WTC11 (cell line): ENCODE data around the gene STH. TPM values are rescaled to one million over a fixed set of nuclear protein-coding genes. Genes with fewer than 3 reads are reported as not detected.

Experiments used
- ATAC-seq: fragments of 200-7000 bp; cut with Tn5 transposase; 2 replicates; pipeline ENCODE4 v1.10.0; 2021; ENCODE audit warnings: mild to moderate bottlenecking, moderate library complexity
- CTCF ChIA-PET: fragments of 300-600 bp; sonication (Branson Sonifier 250); formaldehyde crosslinking; loops from one replicate; lab custom pipeline; 2021; ENCODE audit warnings: antibody characterized with exemption; lab: Charles Lee
- POLR2A ChIA-PET: fragments of 350-600 bp; sonication (Branson Sonifier 250); formaldehyde crosslinking; loops from one replicate; lab custom pipeline; 2021; ENCODE audit warnings: antibody characterized with exemption; lab: Charles Lee
- DNase-seq: peaks from one replicate; pipeline ENCODE4 v3.0.0; 2021; ENCODE audit warnings: low spot score
- H3K27ac Mint-ChIP-seq: 2 replicates; pipeline ENCODE4 v1.8.0; 2021; ENCODE audit warnings: mixed read lengths
- H3K27me3 Mint-ChIP-seq: 2 replicates; pipeline ENCODE4 v1.8.0; 2021; ENCODE audit warnings: low read depth, mild to moderate bottlenecking, moderate library complexity, mixed read lengths
- H3K36me3 Mint-ChIP-seq: 2 replicates; pipeline ENCODE4 v1.8.0; 2021; ENCODE audit warnings: mixed read lengths
- H3K4me1 Mint-ChIP-seq: 2 replicates; pipeline ENCODE4 v1.8.0; 2022; ENCODE audit warnings: mixed read lengths
- H3K4me3 Mint-ChIP-seq: 2 replicates; pipeline ENCODE4 v1.8.0; 2021; ENCODE audit warnings: mild to moderate bottlenecking, moderate library complexity, mixed read lengths
- H3K9me3 Mint-ChIP-seq: 2 replicates; pipeline ENCODE4 v1.8.0; 2021; ENCODE audit warnings: mixed read lengths
- EMX1 ChIP-seq: fragments of 250-450 bp; sonication (Bioruptor Pico); IDR thresholded peaks from 2 replicates; pipeline ENCODE4 v1.8.0; 2021; ENCODE audit warnings: mild to moderate bottlenecking
- KAT7 ChIP-seq: sonication (generic); formaldehyde crosslinking; IDR thresholded peaks from 2 replicates; pipeline ENCODE4 v1.8.1; 2023; ENCODE audit warnings: missing genetic modification reagents, mild to moderate bottlenecking, borderline replicate concordance
- MXD4 ChIP-seq: fragments of 250-450 bp; sonication (Bioruptor Pico); IDR thresholded peaks from 2 replicates; pipeline ENCODE4 v1.8.0; 2021; ENCODE audit warnings: mild to moderate bottlenecking, moderate library complexity, borderline replicate concordance
- NR2C2 ChIP-seq: sonication (generic); formaldehyde crosslinking; IDR thresholded peaks from 2 replicates; pipeline ENCODE4 v1.8.0; 2022; ENCODE audit warnings: mild to moderate bottlenecking, missing genetic modification reagents
- RORB ChIP-seq: fragments of 250-450 bp; sonication (Bioruptor Pico); IDR thresholded peaks from 2 replicates; pipeline ENCODE4 v1.9.0; 2021; ENCODE audit warnings: mild to moderate bottlenecking
- SOX15 ChIP-seq: fragments of 250-450 bp; sonication (Bioruptor Pico); IDR thresholded peaks from 2 replicates; pipeline ENCODE4 v1.9.0; 2021; ENCODE audit warnings: mild to moderate bottlenecking
- TEAD1 ChIP-seq: sonication (generic); formaldehyde crosslinking; IDR thresholded peaks from 2 replicates; pipeline ENCODE4 v1.8.0; 2022; ENCODE audit warnings: mild to moderate bottlenecking, missing genetic modification reagents
- TP53 ChIP-seq: sonication (generic); formaldehyde crosslinking; IDR thresholded peaks from 2 replicates; pipeline ENCODE4 v1.8.1; 2023; ENCODE audit warnings: mild to moderate bottlenecking, missing genetic modification reagents
- ZBTB21 ChIP-seq: sonication (generic); formaldehyde crosslinking; IDR thresholded peaks from 2 replicates; pipeline ENCODE4 v1.8.1; 2023; ENCODE audit warnings: mild to moderate bottlenecking, missing genetic modification reagents, borderline replicate concordance
- total RNA-seq: library from RNA; stranded (reverse); gene quantifications from 3 replicates; pipeline ENCODE4 v1.2.3, GENCODE V29; 2021
- TF ChIP-seq, protein P1 (sequence below): sonication (generic); formaldehyde crosslinking; IDR thresholded peaks from 2 replicates; pipeline ENCODE4 v1.8.0; 2022; ENCODE audit warnings: missing genetic modification reagents
- TF ChIP-seq, protein P2 (sequence below): sonication (generic); formaldehyde crosslinking; IDR thresholded peaks from 2 replicates; pipeline ENCODE4 v1.8.1; 2022; ENCODE audit warnings: mild to moderate bottlenecking, missing genetic modification reagents, moderate library complexity, borderline replicate concordance
- TF ChIP-seq, protein P3 (sequence below): sonication (generic); formaldehyde crosslinking; IDR thresholded peaks from 2 replicates; pipeline ENCODE4 v1.8.0; 2022; ENCODE audit warnings: mild to moderate bottlenecking, missing genetic modification reagents
- TF ChIP-seq, protein P4 (sequence below): fragments of 250-450 bp; sonication (Bioruptor Pico); IDR thresholded peaks from 2 replicates; pipeline ENCODE4 v2.1.2; 2022; ENCODE audit warnings: mild to moderate bottlenecking, moderate library complexity
- TF ChIP-seq, protein P5 (sequence below): fragments of 250-450 bp; sonication (Bioruptor Pico); IDR thresholded peaks from 2 replicates; pipeline ENCODE4 v1.8.0; 2021; ENCODE audit warnings: mild to moderate bottlenecking

Gene STH
- total RNA-seq, 1 experiment from 2014 or later, result not detected

DNA sequence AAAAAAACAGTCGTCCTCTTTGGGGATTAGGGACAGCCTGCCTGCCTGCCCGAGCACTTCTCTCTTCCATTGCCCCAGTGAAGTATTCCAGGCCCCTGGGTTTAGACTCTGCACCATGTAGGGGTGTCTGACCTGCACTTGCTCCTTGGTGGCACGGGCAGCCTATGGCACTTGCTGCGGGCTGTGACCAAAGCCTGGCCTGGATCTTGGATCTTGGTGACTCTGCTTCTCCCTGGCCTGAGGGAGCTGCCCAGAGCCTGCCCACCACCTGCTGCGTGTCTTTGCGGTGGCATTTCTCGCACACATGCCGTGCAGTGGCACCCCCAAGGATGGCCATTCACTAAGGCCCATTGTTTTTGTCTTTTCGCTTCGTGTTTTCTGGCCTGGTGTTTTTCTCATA, 6.1 kb upstream of the STH start:
- Mint-ChIP-seq H3K4me3 (no peak overlapping the region), H3K27ac (no peak overlapping the region), H3K27me3 (0 out of 2 replicates have a peak, but pooled peaks cover 2% of the 10 kb centered on the region), H3K9me3 (peaks cover 5% of the 10 kb centered on the region), H3K36me3 (no peaks in the 10 kb centered on the region), H3K4me1 (peaks cover 12% of the 10 kb centered on the region; the same call in 1 of the 2 replicates)
- no peak for TF ChIP-seq NR2C2 (CRISPR knock-in tag)
- TF ChIP-seq, protein P1, sequence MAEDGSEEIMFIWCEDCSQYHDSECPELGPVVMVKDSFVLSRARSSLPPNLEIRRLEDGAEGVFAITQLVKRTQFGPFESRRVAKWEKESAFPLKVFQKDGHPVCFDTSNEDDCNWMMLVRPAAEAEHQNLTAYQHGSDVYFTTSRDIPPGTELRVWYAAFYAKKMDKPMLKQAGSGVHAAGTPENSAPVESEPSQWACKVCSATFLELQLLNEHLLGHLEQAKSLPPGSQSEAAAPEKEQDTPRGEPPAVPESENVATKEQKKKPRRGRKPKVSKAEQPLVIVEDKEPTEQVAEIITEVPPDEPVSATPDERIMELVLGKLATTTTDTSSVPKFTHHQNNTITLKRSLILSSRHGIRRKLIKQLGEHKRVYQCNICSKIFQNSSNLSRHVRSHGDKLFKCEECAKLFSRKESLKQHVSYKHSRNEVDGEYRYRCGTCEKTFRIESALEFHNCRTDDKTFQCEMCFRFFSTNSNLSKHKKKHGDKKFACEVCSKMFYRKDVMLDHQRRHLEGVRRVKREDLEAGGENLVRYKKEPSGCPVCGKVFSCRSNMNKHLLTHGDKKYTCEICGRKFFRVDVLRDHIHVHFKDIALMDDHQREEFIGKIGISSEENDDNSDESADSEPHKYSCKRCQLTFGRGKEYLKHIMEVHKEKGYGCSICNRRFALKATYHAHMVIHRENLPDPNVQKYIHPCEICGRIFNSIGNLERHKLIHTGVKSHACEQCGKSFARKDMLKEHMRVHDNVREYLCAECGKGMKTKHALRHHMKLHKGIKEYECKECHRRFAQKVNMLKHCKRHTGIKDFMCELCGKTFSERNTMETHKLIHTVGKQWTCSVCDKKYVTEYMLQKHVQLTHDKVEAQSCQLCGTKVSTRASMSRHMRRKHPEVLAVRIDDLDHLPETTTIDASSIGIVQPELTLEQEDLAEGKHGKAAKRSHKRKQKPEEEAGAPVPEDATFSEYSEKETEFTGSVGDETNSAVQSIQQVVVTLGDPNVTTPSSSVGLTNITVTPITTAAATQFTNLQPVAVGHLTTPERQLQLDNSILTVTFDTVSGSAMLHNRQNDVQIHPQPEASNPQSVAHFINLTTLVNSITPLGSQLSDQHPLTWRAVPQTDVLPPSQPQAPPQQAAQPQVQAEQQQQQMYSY, result peak; percentile 98
- POLR2A ChIA-PET, result no interaction called here
- CTCF ChIA-PET, result interaction anchor here (0.9 to 4.9 kb wide), 3 partner anchors 9 to 201 kb away, joined by 3 to 33 read pairs (median 8); no protein-coding TSS in a partner anchor
- DNase-seq (no peak), ATAC-seq (peak; percentile 68)

DNA sequence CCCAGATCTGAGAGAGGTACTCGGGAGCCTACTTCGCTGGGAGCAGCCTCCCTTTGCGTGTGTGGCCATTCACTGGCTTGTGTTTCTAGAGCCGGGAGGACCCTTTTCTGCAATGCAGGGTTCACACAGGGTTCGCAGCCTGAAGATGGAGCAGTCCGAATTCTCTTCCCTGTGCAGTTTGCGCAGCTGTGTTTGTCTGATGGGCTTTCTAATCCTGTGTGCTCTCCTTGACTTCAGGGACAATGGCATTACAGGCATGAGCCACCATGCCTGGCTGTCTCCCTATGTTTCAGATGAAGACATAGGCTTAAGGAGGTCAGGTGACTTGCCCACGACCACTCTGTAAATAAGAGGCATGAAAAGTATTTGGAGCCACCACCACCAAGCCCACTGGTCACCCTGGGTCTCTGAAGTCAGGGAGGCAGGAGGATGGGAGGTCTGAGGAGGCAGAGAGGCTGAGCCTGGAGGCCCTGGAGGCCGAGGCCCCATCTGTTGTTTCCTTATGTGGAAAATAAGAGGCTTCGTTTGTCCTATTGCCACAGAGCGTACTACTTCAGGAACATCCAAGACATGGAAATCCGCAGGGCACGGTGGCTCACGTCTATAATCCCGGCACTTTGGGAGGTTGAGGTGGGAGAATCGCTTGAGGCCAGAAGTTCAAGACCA, 5.0 kb upstream of the STH start:
- ATAC-seq, result no peak
- POLR2A ChIA-PET, result no interaction called here
- Mint-ChIP-seq H3K4me1 (peaks cover 12% of the 10 kb centered on the region; the same call in 1 of the 2 replicates), H3K9me3 (peaks cover 5% of the 10 kb centered on the region), H3K4me3 (no peak overlapping the region), H3K36me3 (no peaks in the 10 kb centered on the region)
- no peak for DNase-seq
- TF ChIP-seq RORB (CRISPR knock-in tag), result no peak
- TF ChIP-seq, protein P2, sequence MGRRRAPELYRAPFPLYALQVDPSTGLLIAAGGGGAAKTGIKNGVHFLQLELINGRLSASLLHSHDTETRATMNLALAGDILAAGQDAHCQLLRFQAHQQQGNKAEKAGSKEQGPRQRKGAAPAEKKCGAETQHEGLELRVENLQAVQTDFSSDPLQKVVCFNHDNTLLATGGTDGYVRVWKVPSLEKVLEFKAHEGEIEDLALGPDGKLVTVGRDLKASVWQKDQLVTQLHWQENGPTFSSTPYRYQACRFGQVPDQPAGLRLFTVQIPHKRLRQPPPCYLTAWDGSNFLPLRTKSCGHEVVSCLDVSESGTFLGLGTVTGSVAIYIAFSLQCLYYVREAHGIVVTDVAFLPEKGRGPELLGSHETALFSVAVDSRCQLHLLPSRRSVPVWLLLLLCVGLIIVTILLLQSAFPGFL (CRISPR knock-in tag), result no peak
- TF ChIP-seq EMX1 (CRISPR knock-in tag), result no peak
- TF ChIP-seq, protein P3, sequence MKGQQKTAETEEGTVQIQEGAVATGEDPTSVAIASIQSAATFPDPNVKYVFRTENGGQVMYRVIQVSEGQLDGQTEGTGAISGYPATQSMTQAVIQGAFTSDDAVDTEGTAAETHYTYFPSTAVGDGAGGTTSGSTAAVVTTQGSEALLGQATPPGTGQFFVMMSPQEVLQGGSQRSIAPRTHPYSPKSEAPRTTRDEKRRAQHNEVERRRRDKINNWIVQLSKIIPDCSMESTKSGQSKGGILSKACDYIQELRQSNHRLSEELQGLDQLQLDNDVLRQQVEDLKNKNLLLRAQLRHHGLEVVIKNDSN (CRISPR knock-in tag), result no peak
- TF ChIP-seq MXD4 (CRISPR knock-in tag), result no peak
- no peak for TF ChIP-seq ZBTB21
- no peak for TF ChIP-seq SOX15
- no peak for TF ChIP-seq KAT7 (CRISPR knock-in tag)
- TF ChIP-seq, protein P4, sequence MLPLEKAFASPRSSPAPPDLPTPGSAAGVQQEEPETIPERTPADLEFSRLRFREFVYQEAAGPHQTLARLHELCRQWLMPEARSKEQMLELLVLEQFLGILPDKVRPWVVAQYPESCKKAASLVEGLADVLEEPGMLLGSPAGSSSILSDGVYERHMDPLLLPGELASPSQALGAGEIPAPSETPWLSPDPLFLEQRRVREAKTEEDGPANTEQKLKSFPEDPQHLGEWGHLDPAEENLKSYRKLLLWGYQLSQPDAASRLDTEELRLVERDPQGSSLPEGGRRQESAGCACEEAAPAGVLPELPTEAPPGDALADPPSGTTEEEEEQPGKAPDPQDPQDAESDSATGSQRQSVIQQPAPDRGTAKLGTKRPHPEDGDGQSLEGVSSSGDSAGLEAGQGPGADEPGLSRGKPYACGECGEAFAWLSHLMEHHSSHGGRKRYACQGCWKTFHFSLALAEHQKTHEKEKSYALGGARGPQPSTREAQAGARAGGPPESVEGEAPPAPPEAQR (CRISPR knock-in tag), result no peak
- TF ChIP-seq, protein P5, sequence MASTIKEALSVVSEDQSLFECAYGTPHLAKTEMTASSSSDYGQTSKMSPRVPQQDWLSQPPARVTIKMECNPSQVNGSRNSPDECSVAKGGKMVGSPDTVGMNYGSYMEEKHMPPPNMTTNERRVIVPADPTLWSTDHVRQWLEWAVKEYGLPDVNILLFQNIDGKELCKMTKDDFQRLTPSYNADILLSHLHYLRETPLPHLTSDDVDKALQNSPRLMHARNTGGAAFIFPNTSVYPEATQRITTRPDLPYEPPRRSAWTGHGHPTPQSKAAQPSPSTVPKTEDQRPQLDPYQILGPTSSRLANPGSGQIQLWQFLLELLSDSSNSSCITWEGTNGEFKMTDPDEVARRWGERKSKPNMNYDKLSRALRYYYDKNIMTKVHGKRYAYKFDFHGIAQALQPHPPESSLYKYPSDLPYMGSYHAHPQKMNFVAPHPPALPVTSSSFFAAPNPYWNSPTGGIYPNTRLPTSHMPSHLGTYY (CRISPR knock-in tag), result no peak
- no peak for TF ChIP-seq TEAD1 (CRISPR knock-in tag)
- no peak for TF ChIP-seq TP53 (CRISPR knock-in tag)
- TF ChIP-seq, all 79 proteins: peak for 0
- Mint-ChIP-seq H3K27ac (no peak overlapping the region), H3K27me3 (0 out of 2 replicates have a peak, but pooled peaks cover 2% of the 10 kb centered on the region)
- CTCF ChIA-PET, result interaction anchor here (4.9 kb wide), 1 partner anchor 23 kb away, joined by 33 read pairs; no protein-coding TSS in a partner anchor
